Fibroblast of villous mesenchyme (primary cell): ENCODE results near the gene CCDC12. TPM values are rescaled to one million over a fixed set of nuclear protein-coding genes. Genes with fewer than 3 reads are reported as not detected.

Experiments
- DNase-seq: peaks from one replicate; pipeline ENCODE4 v3.0.0-alpha.2; 2010; ENCODE audit warnings: low read depth
- H3K4me3 ChIP-seq: 2 replicates; pipeline ENCODE4 v1.5.1; 2011; ENCODE audit warnings: low read depth, mild to moderate bottlenecking, low read length
- CTCF ChIP-seq: IDR thresholded peaks from 2 replicates; pipeline ENCODE4 v1.5.1; 2012; ENCODE audit warnings: low read depth, mild to moderate bottlenecking, low read length; ENCODE audit not compliant: insufficient read depth
- total RNA-seq: library from RNA; depleted of rRNA; stranded (reverse); fragments of >200 nt; gene quantifications from 2 replicates; pipeline ENCODE4 v1.2.3, GENCODE V29; 2012

Gene CCDC12
- total RNA-seq, 1 donor = 18.6 TPM

- no peak for DNase-seq
- no peak overlapping the region for H3K4me3 ChIP-seq
- TF ChIP-seq CTCF = no peak
Observed at GRCh38 chr3:46994801-46995731, 18.5 kb upstream of the CCDC12 start.

GRCh38 chr3:46993986-46994385 is 17.4 kb upstream of the CCDC12 start:
- no peak overlapping the region for H3K4me3 ChIP-seq
- no peak for DNase-seq
- no peak for TF ChIP-seq CTCF

- DNase-seq = no peak
- no peak for TF ChIP-seq CTCF
- H3K4me3 ChIP-seq = no peak overlapping the region
Observed at GRCh38 chr3:46993292-46993691, 16.7 kb upstream of the CCDC12 start.

GRCh38 chr3:46992231-46992630 is 15.7 kb upstream of the CCDC12 start:
- TF ChIP-seq CTCF = no peak
- DNase-seq = no peak
- no peak overlapping the region for H3K4me3 ChIP-seq

GRCh38 chr3:46991406-46992165 is 15.0 kb upstream of the CCDC12 start:
- no peak for DNase-seq
- no peak overlapping the region for H3K4me3 ChIP-seq
- no peak for TF ChIP-seq CTCF

- no peak for TF ChIP-seq CTCF
- no peak overlapping the region for H3K4me3 ChIP-seq
- no peak for DNase-seq
Observed at GRCh38 chr3:46990573-46991374, 14.2 kb upstream of the CCDC12 start.
